GM12874 (cell line): ENCODE data around the gene RHBG.
A peak's percentile ranks its signal among the peaks of the same experiment; 100 is the strongest.

Experiments
- CTCF ChIP-seq: IDR thresholded peaks from 2 replicates; pipeline ENCODE4 v1.5.1; 2011; ENCODE audit warnings: low read depth, mild to moderate bottlenecking, control low read depth, low read length, moderate library complexity; ENCODE audit not compliant: insufficient read depth

RHBG gene

GRCh38 chr1:156378557-156378956 lies 9.5 kb downstream of the RHBG start:
- TF ChIP-seq CTCF, result no peak

GRCh38 chr1:156379420-156380165 lies 10.6 kb downstream of the RHBG start:
- no peak for TF ChIP-seq CTCF

DNA sequence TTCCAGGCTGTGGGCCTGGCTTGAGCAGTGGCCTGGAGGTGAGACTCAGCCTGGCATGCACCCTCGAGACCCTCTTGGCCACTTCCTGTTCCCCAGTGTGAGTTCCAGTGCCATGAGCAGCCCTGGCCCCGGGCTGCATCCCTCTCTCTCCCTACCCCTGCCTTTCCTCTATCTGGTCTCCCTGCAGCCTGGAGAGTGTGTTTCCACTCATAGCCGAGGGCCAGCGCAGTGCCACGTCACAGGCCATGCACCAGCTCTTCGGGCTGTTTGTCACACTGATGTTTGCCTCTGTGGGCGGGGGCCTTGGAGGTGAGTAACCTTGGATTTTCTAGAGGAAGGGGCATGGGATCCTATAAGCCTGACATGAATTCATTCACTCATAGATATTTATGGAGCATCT lies 13.6 kb downstream of the RHBG start:
- no peak for TF ChIP-seq CTCF

GRCh38 chr1:156383023-156383422 lies 14.0 kb downstream of the RHBG start:
- peak; percentile 92 for TF ChIP-seq CTCF

DNA sequence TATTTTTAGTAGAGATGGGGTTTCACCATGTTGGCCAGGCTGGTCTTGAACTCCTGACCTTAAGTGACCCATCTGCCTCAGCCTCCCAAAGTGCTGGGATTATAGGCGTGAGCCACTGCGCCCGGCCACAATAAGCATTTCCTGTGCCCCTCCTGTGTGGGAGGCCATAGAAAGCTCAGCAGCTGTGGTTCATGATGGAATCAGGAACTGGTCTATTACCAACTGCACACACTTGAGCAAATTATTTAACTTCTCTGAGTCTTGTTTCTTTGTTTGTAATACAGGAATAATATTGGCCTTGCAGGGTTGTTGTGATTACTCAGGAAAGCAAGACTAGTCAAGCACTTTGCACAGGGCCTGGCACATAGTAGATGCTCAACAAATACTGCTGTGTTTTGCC lies 15.0 kb downstream of the RHBG start:
- no peak for TF ChIP-seq CTCF

GRCh38 chr1:156384658-156385057 lies 15.6 kb downstream of the RHBG start:
- no peak for TF ChIP-seq CTCF

DNA sequence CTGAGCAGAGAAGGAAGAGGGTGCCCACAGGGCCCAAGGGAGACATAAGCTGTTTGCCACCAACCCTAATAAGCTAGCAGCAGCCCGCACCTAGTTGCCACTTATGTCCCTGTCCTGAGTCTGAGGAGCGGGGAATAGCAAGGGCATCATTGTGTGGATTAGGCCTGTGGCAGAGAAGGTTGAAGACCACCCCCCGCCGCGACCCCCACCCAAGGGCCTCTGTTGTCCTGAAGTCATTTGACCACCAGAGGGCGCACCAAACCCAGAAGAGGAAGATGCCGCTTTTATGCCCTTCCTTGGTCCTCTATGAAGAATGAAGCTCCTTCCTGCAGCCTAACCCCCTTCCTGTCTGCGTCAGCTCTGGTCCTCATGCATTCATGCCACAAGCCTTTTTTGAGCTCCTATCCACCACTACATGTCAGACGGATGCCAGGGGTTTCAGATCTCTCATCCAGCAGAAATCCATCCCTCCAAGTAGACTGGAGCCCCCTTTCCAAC lies 16.6 kb downstream of the RHBG start:
- TF ChIP-seq CTCF, result peak; percentile 83
